Glutamatergic neuron (in vitro differentiated cells): ENCODE data around the gene CDC25B. TPM values are rescaled to one million over a fixed set of nuclear protein-coding genes. Genes with fewer than 3 reads are reported as not detected.

ENCODE experiments used
- DNase-seq: peaks from one replicate; pipeline ENCODE4 v3.0.0; 2022
- H3K27ac Mint-ChIP-seq: one replicate; pipeline ENCODE4 v1.8.0; 2020; ENCODE audit warnings: mild to moderate bottlenecking, mixed read lengths, inconsistent platforms; ENCODE audit not compliant: unreplicated experiment
- H3K27me3 Mint-ChIP-seq: one replicate; pipeline ENCODE4 v1.8.0; 2020; ENCODE audit warnings: mild to moderate bottlenecking, moderate library complexity, mixed read lengths, inconsistent platforms; ENCODE audit not compliant: unreplicated experiment
- H3K36me3 Mint-ChIP-seq: one replicate; pipeline ENCODE4 v1.8.0; 2020; ENCODE audit warnings: mild to moderate bottlenecking, mixed read lengths, inconsistent platforms; ENCODE audit not compliant: unreplicated experiment
- H3K4me1 Mint-ChIP-seq: one replicate; pipeline ENCODE4 v1.8.0; 2020; ENCODE audit warnings: mild to moderate bottlenecking, low read depth, mixed read lengths, inconsistent platforms; ENCODE audit not compliant: unreplicated experiment
- H3K4me3 Mint-ChIP-seq: one replicate; pipeline ENCODE4 v1.8.0; 2020; ENCODE audit warnings: mild to moderate bottlenecking, mixed read lengths, inconsistent platforms; ENCODE audit not compliant: unreplicated experiment
- H3K9me3 Mint-ChIP-seq: one replicate; pipeline ENCODE4 v1.8.0; 2020; ENCODE audit warnings: mild to moderate bottlenecking, moderate library complexity, mixed read lengths, inconsistent platforms; ENCODE audit not compliant: unreplicated experiment
- total RNA-seq: library from RNA; stranded (reverse); fragmentation: NEBNext Ultra II Directional; extraction: Animal tissue kit (Norgen Biotek cat#: 25700); gene quantifications from one replicate; pipeline ENCODE4 v1.2.1, GENCODE V29; 2021; ENCODE audit not compliant: unreplicated experiment
- TF ChIP-seq, protein P1 (sequence below): fragments of 200-600 bp; sonication (generic); IDR thresholded peaks from one replicate; pipeline ENCODE4 v1.5.0; 2021; ENCODE audit not compliant: partially characterized antibody, unreplicated experiment

The CDC25B gene
- total RNA-seq, 1 donor from 2014 or later: 27.6 TPM

DNA sequence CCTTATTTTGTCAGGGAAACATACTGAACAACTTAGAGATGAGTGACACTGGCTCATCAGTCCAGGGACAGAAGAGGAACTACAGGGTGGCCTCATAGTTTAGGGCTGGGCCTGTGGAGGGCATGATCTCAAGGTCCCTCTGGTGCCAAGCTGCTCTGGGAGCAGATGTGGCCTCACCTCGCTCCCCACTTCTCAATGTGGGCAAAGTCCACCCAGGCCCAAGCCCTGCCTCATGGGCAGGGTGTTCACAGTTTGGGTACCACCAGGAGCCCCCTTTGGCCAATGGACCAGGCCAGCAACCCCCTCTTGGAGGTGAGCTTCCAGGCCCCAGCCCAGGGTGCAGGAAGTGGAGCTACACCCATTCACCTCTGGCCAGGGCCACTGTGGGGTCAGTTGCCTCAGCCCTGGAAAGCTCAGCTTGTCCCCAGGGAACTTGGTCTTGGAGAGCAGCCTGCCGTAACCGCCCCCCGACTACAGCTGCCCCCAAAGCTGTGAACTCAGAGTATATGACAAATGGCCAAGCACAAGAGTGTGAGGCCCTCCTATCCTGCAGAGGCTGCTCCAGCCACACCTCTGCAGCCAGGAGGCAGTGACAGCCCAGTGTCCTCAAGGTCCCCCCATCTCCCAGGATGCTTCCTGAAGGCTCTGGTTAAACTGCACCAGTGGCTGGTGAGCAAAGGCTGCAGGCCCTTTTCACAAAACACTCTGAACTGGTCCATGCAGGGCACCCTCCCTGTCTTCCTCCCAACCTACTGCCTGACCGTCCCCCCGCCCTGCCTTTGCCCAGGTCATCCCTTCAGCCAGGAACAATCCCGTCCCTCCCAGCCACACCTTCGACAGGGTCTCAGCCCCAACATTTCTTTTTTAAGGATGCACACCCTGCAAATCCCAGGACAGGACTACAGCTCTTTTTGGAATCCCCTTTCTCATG, 32.2 kb upstream of the CDC25B start:
- peaks cover 3% of the 10 kb centered on the region for H3K9me3 Mint-ChIP-seq
- H3K4me3 Mint-ChIP-seq: peak overlapping the region; percentile 46
- no peaks in the 10 kb centered on the region for H3K36me3 Mint-ChIP-seq
- no peak for DNase-seq
- H3K27me3 Mint-ChIP-seq: peaks cover 3% of the 10 kb centered on the region
- TF ChIP-seq, protein P1, sequence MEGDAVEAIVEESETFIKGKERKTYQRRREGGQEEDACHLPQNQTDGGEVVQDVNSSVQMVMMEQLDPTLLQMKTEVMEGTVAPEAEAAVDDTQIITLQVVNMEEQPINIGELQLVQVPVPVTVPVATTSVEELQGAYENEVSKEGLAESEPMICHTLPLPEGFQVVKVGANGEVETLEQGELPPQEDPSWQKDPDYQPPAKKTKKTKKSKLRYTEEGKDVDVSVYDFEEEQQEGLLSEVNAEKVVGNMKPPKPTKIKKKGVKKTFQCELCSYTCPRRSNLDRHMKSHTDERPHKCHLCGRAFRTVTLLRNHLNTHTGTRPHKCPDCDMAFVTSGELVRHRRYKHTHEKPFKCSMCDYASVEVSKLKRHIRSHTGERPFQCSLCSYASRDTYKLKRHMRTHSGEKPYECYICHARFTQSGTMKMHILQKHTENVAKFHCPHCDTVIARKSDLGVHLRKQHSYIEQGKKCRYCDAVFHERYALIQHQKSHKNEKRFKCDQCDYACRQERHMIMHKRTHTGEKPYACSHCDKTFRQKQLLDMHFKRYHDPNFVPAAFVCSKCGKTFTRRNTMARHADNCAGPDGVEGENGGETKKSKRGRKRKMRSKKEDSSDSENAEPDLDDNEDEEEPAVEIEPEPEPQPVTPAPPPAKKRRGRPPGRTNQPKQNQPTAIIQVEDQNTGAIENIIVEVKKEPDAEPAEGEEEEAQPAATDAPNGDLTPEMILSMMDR: no peak
- H3K27ac Mint-ChIP-seq: peak overlapping the region; percentile 24
- peaks cover 26% of the 10 kb centered on the region for H3K4me1 Mint-ChIP-seq

DNA sequence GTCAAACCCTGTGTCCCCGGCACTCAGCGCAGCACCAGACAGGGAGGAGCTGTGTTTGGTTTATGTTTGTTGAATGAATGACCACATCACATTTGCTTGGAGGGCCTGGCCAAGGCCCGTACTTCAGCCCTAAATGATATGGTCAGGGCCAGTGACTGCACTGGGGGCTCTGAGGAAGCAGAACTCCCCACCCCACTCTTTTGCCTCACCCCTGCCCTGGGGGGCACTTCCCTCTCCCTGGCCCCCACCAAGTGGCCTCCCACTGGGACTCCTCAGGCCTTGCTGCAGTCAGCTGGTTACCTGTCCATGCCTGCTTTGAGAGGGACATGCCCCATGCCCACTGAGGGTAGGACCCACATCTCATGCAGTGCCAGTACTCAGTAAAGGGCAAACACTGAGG, 31.5 kb upstream of the CDC25B start:
- TF ChIP-seq, protein P1: no peak
- peaks cover 28% of the 10 kb centered on the region for H3K4me1 Mint-ChIP-seq
- peak overlapping the region; percentile 46 for H3K4me3 Mint-ChIP-seq
- no peaks in the 10 kb centered on the region for H3K36me3 Mint-ChIP-seq
- peaks cover 3% of the 10 kb centered on the region for H3K27me3 Mint-ChIP-seq
- peak overlapping the region; percentile 24 for H3K27ac Mint-ChIP-seq
- peaks cover 5% of the 10 kb centered on the region for H3K9me3 Mint-ChIP-seq
- no peak for DNase-seq

DNA sequence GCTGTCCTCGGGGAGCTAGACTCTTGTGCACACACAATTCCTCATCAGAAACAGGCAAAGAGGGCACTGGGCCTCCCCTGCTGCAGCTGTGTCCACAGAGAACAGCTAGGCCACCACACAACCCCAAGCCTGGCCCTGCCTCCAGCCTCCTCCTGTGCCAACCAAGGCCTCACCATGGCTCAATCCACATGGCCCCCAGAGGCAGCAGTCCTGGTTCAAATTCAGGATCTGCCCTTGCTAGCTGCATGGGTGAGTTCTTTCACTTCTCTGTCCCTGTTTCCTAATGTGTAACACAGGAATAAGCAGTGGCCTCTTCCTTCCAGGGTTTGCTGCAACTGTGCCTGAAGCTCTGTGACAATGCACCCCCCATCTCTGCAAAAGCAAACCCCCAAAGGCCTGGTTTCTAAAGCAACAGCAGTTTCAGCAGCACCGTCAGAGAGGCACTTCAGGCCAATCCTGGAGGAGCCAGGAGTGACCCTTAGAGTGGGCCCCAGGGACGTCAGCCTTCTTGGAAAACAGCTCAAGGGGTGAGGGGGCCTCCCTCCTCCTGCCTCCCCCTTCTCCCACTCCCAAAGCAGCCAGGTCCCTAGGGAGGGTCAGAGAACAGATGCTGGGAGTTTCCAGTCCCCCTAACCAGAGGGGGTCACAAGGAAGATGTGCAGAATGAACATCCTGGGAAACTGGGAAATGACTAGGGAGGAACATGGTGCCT, 30.8 kb upstream of the CDC25B start:
- no peak overlapping the region for H3K27ac Mint-ChIP-seq
- no peak for DNase-seq
- peak overlapping the region; percentile 88 for H3K4me3 Mint-ChIP-seq
- TF ChIP-seq, protein P1: no peak
- peaks cover 4% of the 10 kb centered on the region for H3K9me3 Mint-ChIP-seq
- no peaks in the 10 kb centered on the region for H3K36me3 Mint-ChIP-seq
- H3K27me3 Mint-ChIP-seq: peaks cover 3% of the 10 kb centered on the region
- peaks cover 28% of the 10 kb centered on the region for H3K4me1 Mint-ChIP-seq

DNA sequence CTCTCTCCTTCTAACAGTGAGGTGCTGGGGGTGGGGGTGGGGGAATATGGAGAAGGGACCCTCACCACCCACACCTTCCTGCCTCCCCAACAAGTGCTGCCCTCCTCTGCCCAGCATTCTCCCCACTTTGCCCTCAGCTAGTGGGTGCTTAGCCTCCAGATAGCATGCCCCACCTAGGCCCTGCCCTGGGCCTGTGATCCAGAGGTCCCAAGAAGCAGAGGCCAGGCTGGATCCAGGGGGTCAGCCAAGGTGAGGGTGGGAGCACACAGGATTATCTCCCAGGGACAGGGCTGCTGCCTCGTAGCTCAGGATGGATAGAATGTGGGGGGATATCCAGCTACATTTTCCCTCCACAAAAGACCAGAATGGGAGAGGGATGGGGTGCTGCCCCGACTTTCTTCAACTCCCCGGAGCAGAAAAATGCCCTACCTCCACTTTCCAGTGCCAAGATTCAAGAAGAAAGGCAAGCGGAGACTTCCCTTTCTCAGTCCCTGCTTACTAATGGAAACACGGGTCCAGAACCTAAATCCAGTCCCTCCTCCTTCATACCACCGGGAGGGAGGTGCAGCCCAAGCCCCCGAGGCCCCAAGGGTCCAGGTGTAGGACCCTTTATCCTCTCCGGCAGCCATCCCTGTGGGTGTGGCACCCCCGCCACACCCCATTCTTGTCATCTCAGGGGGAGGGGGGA, 29.5 kb upstream of the CDC25B start:
- Mint-ChIP-seq H3K4me3 (peak overlapping the region; percentile 88), H3K27me3 (peaks cover 1% of the 10 kb centered on the region), H3K36me3 (no peaks in the 10 kb centered on the region), H3K4me1 (peaks cover 25% of the 10 kb centered on the region), H3K27ac (no peak overlapping the region), H3K9me3 (peaks cover 4% of the 10 kb centered on the region)
- TF ChIP-seq, protein P1: no peak
- DNase-seq: no peak
